Measurements from ENCODE around the gene TPST2.

- TF ChIP-seq POLR2A (IDR thresholded peaks at IDR 0.05) (no peak), CTCF (IDR thresholded peaks at IDR 0.05 in 4 of 5, conservative IDR thresholded peaks at IDR 0.05 in 1 of 5) (no peak)
Observed at GRCh38 chr22:26529345-26529744, 60.6 kb downstream of the TPST2 start.
